Measurements from ENCODE around the gene SREBF2. TPM values are rescaled to one million over a fixed set of nuclear protein-coding genes. Genes with fewer than 3 reads are reported as not detected.

The SREBF2 gene
- total RNA-seq, 3 donors from 2014 or later (not counting 1 experiment from before 2014, with no cell fraction given) = 101 to 106 (median 105) TPM

DNA sequence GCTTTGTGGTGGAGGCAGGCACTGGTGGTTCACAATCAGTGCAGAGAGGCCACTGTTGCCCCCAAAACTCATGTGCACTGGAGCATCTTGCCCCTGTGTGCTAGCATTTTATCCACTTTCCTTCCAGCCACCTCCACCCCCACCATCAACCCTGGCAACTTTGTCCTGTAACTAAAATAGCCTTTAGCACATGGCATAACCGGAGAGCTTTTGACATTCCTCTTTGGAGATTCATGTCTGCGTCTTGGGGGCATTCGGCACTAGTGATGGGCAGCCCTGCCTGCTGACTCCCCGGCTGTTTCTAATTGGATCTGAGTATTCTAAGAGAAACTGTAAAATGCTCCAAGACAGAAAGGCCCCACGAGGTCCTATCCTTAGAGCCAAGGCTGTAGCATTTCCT, 66.2 kb downstream of the SREBF2 start:
- DNase-seq (no peak), ATAC-seq (no peak)
- Histone ChIP-seq H3K4me1 (ENCODE audit: control insufficient read depth, insufficient read depth, low read length) (no peaks in the 10 kb centered on the region), H3K27me3 (ENCODE audit: control insufficient read depth, insufficient read depth, low read length) (no peaks in the 10 kb centered on the region), H3K4me3 (ENCODE audit: low read length) (no peak overlapping the region), H3K9me3 (ENCODE audit: control insufficient read depth, insufficient read depth, low read length) (no peaks in the 10 kb centered on the region), H3K36me3 (ENCODE audit: control insufficient read depth, insufficient read depth, low read length) (peaks cover 52% of the 10 kb centered on the region), H3K27ac (ENCODE audit: low read length) (no peak overlapping the region)
- Mint-ChIP-seq H3K36me3 (no peaks in the 10 kb centered on the region), H3K9me3 (no peaks in the 10 kb centered on the region), H3K4me1 (no peaks in the 10 kb centered on the region), H3K27ac (no peak overlapping the region), H3K27me3 (ENCODE audit: low read depth in 2 of 2) (no peaks in the 10 kb centered on the region), H3K4me3 (no peak overlapping the region)
- TF ChIP-seq, protein P1, sequence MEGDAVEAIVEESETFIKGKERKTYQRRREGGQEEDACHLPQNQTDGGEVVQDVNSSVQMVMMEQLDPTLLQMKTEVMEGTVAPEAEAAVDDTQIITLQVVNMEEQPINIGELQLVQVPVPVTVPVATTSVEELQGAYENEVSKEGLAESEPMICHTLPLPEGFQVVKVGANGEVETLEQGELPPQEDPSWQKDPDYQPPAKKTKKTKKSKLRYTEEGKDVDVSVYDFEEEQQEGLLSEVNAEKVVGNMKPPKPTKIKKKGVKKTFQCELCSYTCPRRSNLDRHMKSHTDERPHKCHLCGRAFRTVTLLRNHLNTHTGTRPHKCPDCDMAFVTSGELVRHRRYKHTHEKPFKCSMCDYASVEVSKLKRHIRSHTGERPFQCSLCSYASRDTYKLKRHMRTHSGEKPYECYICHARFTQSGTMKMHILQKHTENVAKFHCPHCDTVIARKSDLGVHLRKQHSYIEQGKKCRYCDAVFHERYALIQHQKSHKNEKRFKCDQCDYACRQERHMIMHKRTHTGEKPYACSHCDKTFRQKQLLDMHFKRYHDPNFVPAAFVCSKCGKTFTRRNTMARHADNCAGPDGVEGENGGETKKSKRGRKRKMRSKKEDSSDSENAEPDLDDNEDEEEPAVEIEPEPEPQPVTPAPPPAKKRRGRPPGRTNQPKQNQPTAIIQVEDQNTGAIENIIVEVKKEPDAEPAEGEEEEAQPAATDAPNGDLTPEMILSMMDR (IDR thresholded peaks at IDR 0.05) = no peak
- intact Hi-C loops (cut with micrococcal nuclease) = no loop called here
- 96% methylated on average over 5 of the region's 5 CpGs for WGBS (ENCODE audit: insufficient coverage)

DNA sequence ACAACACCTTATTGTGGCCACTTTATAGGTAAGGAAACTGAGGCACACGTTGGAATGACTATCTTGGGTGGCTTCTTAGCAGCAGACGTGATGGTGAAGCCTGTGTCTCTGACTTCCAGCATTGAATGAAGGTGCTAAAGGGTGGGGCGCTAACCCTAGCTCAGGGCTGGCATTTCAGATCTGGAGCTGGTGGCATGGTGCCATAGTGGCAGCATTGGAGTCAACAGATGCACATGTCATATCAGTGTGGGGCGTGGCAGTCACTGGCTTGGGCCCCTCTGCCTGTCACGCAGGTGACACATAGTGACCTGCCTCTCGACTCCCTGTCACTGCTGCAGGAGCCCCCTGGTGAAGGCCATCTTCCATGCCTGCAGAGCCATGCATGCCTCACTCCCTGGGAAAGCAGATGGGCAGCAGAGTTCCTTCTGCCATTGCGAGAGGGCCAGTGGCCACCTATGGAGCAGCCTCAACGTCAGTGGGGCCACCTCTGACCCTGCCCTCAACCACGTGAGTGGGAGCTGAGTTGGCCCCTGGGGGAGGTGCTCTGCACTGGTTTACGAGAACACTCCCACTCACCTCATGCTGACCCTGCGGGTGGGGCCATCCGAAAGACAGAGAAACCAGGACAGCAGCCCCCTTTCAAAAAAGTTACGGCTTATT, 67.2 kb downstream of the SREBF2 start:
- H3K27ac Mint-ChIP-seq = no peak overlapping the region
- 95% methylated on average over 13 of the region's 13 CpGs for WGBS (ENCODE audit: insufficient coverage)
- no peaks in the 10 kb centered on the region for H3K9me3 ChIP-seq (ENCODE audit: control insufficient read depth, insufficient read depth, low read length)
- TF ChIP-seq, protein P1 (IDR thresholded peaks at IDR 0.05) = no peak
- H3K4me3 ChIP-seq (ENCODE audit: low read length) = no peak overlapping the region
- intact Hi-C loops (cut with micrococcal nuclease) = no loop called here
- no peak overlapping the region for H3K27ac ChIP-seq (ENCODE audit: low read length)
- no peaks in the 10 kb centered on the region for H3K9me3 Mint-ChIP-seq
- H3K36me3 Mint-ChIP-seq = no peaks in the 10 kb centered on the region
- DNase-seq (no peak), ATAC-seq (no peak)
- no peaks in the 10 kb centered on the region for H3K27me3 Mint-ChIP-seq (ENCODE audit: low read depth in 2 of 2)
- H3K36me3 ChIP-seq (ENCODE audit: control insufficient read depth, insufficient read depth, low read length) = peaks cover 57% of the 10 kb centered on the region
- H3K27me3 ChIP-seq (ENCODE audit: control insufficient read depth, insufficient read depth, low read length) = no peaks in the 10 kb centered on the region
- H3K4me1 Mint-ChIP-seq = no peaks in the 10 kb centered on the region
- no peak overlapping the region for H3K4me3 Mint-ChIP-seq
- H3K4me1 ChIP-seq (ENCODE audit: control insufficient read depth, insufficient read depth, low read length) = no peaks in the 10 kb centered on the region

DNA sequence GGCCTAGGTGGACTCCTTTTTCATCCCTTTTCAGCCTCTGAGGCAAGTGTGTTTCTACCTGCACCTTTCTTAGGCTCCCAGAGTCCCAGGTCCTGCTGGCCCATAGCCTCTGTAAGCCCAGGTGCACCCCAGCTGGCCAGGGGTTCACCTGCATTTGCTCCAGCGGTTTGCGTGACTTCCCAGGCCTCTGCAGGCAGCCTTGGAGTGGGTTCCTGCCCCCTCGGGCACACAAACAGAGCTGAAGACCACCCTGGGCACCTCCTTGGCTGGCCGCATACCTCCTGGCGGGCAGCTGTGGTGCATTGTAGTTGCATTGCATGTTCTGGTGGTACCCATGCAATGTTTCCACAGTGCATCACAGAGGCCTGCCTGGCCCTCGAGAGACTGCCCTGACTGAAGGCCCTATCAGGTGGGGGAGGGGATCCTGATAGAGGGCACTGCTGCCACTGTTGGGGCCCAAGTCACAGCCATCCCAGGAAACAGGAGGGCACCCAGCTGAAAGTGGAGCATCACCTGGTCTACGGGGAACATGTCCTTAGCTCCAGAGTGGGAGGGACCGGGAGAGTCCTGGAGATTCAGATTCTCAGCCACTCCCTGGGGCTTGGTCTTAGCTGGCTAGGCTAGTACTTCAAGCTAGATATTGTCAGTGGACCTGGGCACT, 67.9 kb downstream of the SREBF2 start:
- H3K4me3 Mint-ChIP-seq = no peak overlapping the region
- H3K9me3 Mint-ChIP-seq = no peaks in the 10 kb centered on the region
- H3K36me3 Mint-ChIP-seq = no peaks in the 10 kb centered on the region
- Histone ChIP-seq H3K4me1 (ENCODE audit: control insufficient read depth, insufficient read depth, low read length) (no peaks in the 10 kb centered on the region), H3K9me3 (ENCODE audit: control insufficient read depth, insufficient read depth, low read length) (no peaks in the 10 kb centered on the region), H3K27me3 (ENCODE audit: control insufficient read depth, insufficient read depth, low read length) (no peaks in the 10 kb centered on the region), H3K4me3 (ENCODE audit: low read length) (no peak overlapping the region), H3K36me3 (ENCODE audit: control insufficient read depth, insufficient read depth, low read length) (peaks cover 59% of the 10 kb centered on the region), H3K27ac (ENCODE audit: low read length) (no peak overlapping the region)
- no peak overlapping the region for H3K27ac Mint-ChIP-seq
- H3K4me1 Mint-ChIP-seq = no peaks in the 10 kb centered on the region
- intact Hi-C loops (cut with micrococcal nuclease) = no loop called here
- no peaks in the 10 kb centered on the region for H3K27me3 Mint-ChIP-seq (ENCODE audit: low read depth in 2 of 2)
- no peak for ATAC-seq
- WGBS (ENCODE audit: insufficient coverage) = 98% methylated on average over 8 of the region's 8 CpGs
- DNase-seq = no peak
- TF ChIP-seq, protein P1 (IDR thresholded peaks at IDR 0.05) = no peak

All from natural killer cell (primary cell).